Epithelial cell of prostate (primary cell): ENCODE results near the gene PPARGC1A.

Experiments
- DNase-seq: peaks from one replicate; pipeline ENCODE4 v3.0.0-alpha.2; 2011; ENCODE audit warnings: low read depth, low spot score
- H3K27ac ChIP-seq: fragments of 450-650 bp; 2 replicates; pipeline ENCODE4 v1.5.1; 2017; ENCODE audit warnings: mild to moderate bottlenecking

Gene PPARGC1A

GRCh38 chr4:23915459-23916132, 25.7 kb upstream of the PPARGC1A start:
- no peak overlapping the region for H3K27ac ChIP-seq
- DNase-seq = no peak

DNA sequence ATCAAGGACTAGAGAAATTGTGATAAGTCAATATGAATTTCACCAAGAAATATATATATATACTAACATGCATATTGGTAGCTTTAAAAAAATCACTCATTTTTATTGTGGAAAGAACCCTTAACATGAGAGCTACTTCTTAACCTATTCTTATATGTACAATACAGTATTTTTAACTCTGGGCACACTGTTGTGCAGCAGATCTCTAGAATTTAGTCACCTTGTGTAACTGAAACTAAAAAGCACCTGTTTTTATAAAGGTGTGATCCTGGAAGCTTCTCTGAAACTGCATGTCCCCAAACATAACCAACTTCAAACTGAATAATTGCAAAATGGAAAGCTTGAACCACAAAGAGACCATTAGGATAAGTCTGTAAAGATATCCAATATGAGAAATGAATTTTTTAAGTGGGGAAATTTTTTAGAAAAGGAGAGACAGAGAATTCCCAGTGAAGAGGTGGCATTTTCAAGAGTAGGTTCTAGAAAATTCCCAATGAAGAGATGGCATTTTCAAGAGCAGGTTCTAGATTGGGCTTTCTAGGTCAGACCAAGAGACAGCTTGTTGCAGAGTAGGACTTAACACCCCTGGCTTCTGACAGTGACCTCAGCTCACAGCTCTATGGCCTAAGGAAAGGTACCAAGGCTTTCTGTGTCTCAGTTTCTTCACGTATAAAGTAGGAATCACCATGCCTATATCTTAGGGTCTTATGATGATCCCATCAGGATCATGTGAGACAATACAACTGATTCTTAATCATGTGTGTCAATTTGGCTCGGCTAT, 22.0 kb upstream of the PPARGC1A start:
- H3K27ac ChIP-seq = no peak overlapping the region

GRCh38 chr4:23909671-23910070, 19.8 kb upstream of the PPARGC1A start:
- DNase-seq = no peak

More for the DNA sequence above, 22.0 kb upstream of the PPARGC1A start:
- DNase-seq = no peak

DNA sequence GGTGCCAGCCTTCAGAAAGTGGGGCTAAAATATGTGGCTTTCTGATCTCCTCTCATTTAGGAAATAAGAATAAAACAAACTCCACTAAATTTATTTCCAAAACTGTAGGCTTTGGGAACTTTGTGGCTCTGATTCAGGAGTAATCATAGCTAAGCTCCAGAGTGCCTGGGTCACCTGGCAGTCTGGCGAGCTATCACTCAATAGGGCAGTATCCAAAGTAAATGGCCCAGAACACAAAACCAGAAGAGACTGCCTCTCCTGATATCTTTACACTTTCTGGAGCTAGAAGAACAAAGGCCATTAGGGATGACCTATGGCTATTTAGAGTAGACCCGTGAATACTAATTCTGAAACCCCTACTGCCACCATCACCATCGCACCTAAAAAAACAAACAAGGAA, 17.0 kb upstream of the PPARGC1A start:
- H3K27ac ChIP-seq = no peak overlapping the region
- no peak for DNase-seq

More at GRCh38 chr4:23909671-23910070, 19.8 kb upstream of the PPARGC1A start:
- H3K27ac ChIP-seq = no peak overlapping the region

DNA sequence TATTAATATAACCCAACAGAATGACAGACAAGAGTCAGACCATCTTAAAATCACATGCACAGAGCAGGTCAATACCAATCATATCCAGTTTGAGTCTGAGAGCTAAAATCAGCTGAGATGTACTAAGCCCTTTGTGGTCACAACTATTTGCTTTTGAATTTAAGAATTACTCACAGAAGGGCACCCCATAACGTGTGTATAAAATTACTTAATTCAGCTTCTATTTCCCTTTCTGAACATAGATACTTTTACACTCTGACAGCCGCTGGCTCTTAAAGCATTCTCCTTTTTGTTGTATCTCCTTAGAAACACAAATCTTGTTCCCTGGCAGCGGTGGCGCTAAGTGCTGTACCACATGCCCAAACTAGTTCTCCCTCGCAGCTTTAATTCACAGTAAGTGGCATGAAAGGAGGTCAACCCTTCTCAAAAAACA, 14.8 kb upstream of the PPARGC1A start:
- no peak overlapping the region for H3K27ac ChIP-seq
- no peak for DNase-seq

DNA sequence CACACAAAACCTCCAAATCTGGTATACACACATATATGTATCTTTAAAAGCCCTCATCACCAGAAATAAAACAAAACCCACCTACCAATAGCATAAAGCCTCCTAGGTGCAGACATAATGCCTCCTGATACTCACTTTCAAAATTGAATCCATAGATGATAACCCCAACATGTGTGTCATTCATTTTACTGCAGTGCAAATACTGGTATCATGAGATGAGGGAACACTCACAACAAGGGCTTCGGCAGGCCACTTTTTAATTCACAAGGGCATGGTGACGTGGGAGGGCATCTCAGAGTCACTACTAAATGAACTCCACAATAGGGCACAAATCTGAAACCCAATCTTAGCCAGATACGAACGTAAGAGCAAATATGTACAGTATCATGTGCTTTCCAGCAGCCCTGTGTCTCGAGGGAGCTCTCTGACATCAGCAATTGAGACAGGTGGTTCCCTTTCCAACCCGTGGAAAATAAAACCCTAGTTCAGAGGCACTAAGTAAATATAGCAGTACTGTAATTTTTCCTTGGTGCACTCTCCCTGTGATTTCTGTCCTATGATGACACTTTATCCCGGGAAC, 14.1 kb upstream of the PPARGC1A start:
- no peak for DNase-seq
- H3K27ac ChIP-seq = no peak overlapping the region

- no peak overlapping the region for H3K27ac ChIP-seq
- no peak for DNase-seq
These were observed 12.5 kb upstream of the PPARGC1A start for GRCh38 chr4:23902222-23902804.

- DNase-seq = no peak
- no peak overlapping the region for H3K27ac ChIP-seq
These were observed 10.8 kb upstream of the PPARGC1A start for GRCh38 chr4:23900636-23901035.

GRCh38 chr4:23899565-23899964, 9.7 kb upstream of the PPARGC1A start:
- DNase-seq = no peak
- no peak overlapping the region for H3K27ac ChIP-seq

GRCh38 chr4:23897564-23898109, 7.8 kb upstream of the PPARGC1A start:
- no peak for DNase-seq
- no peak overlapping the region for H3K27ac ChIP-seq

GRCh38 chr4:23894021-23894420, 4.2 kb upstream of the PPARGC1A start:
- DNase-seq = no peak
- H3K27ac ChIP-seq = no peak overlapping the region

- H3K27ac ChIP-seq = no peak overlapping the region
- DNase-seq = no peak
These were observed 1.2 kb upstream of the PPARGC1A start for GRCh38 chr4:23891064-23891421.

DNA sequence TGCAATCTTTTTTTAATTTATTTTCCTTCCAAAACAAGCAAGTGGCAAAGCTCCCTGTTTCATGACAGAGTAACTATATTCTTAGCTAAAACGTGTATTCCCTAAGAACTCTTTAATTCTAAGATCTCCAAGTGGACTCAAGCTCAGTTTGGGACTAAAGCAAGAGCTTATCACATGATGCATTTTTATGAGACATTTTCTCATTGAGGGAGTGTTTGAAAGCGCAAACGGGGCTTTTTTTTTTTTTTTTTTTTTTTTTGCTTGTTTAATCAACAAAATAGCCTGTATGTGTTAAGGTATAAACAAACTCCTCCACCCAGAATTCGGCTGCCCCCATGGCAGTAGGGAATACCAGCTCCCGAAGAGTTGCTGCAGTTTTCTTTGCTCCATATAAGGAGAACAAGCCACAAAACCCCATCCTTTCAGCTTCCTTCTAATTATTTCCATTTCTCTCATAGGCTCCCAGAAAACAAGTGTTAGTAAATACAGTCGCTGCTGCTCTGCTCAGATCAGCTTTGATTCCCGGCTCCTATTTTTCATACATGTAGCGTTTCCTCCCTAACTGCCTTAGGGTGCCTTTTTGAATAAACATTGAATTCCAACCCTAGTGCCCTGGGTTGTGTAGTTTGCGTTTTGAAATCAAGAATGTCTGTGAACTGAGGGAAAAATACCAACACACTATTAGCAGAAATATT, 669 bp upstream of the PPARGC1A start:
- DNase-seq = no peak
- H3K27ac ChIP-seq = no peak overlapping the region

GRCh38 chr4:23889391-23889790, 456 bp downstream of the PPARGC1A start:
- H3K27ac ChIP-seq = no peak overlapping the region
- DNase-seq = no peak

- H3K27ac ChIP-seq = no peak overlapping the region
These were observed 1.2 kb downstream of the PPARGC1A start for GRCh38 chr4:23888421-23889319.

GRCh38 chr4:23887989-23888388, 1.9 kb downstream of the PPARGC1A start:
- DNase-seq = no peak
- no peak overlapping the region for H3K27ac ChIP-seq

More at GRCh38 chr4:23888421-23889319, 1.2 kb downstream of the PPARGC1A start:
- no peak for DNase-seq

DNA sequence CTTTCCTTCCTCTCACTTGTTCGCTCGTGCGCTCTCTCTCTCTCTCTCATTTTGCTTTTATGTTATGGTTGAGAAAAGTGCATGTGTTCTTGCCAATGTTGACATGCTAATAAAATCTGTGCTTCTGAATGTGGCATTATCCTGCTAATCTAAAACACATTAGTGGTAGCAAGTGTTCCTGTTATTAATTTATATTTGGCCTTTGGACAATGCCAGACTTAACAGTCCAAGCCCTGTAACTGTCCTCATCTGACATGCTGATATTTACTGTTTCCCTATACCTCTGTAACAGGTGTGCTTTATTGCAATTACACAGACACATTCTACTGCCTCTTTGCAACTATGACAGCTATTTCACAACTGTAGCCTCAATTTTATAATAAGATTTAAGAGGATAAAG, 2.7 kb downstream of the PPARGC1A start:
- no peak for DNase-seq
- H3K27ac ChIP-seq = no peak overlapping the region

- no peak overlapping the region for H3K27ac ChIP-seq
- DNase-seq = no peak
These were observed 3.8 kb downstream of the PPARGC1A start for GRCh38 chr4:23885943-23886590.

GRCh38 chr4:23884741-23885140, 5.1 kb downstream of the PPARGC1A start:
- peak overlapping the region; percentile 13 for H3K27ac ChIP-seq
- DNase-seq = no peak
